GM21717 (cell line): Measurements from ENCODE around the gene TINAGL1.

Experiments used
- ATAC-seq: cut with Tn5 transposase; IDR thresholded peaks from one replicate; pipeline ENCODE4 v1.9.1; 2021; ENCODE audit warnings: mild to moderate bottlenecking, moderate library complexity; ENCODE audit not compliant: unreplicated experiment

The TINAGL1 gene

GRCh38 chr1:31625561-31626222 is 49.4 kb downstream of the TINAGL1 start:
- no peak for ATAC-seq

GRCh38 chr1:31626223-31627207 is 50.2 kb downstream of the TINAGL1 start:
- ATAC-seq, result no peak

GRCh38 chr1:31627301-31627929 is 51.1 kb downstream of the TINAGL1 start:
- no peak for ATAC-seq

- no peak for ATAC-seq
Observed at GRCh38 chr1:31627930-31628559, 51.7 kb downstream of the TINAGL1 start.

GRCh38 chr1:31628931-31629556 is 52.7 kb downstream of the TINAGL1 start:
- no peak for ATAC-seq

GRCh38 chr1:31632649-31633048 is 56.3 kb downstream of the TINAGL1 start:
- no peak for ATAC-seq

GRCh38 chr1:31633117-31633516 is 56.8 kb downstream of the TINAGL1 start:
- no peak for ATAC-seq
